Brain microvascular endothelial cell (primary cell): Measurements from ENCODE around the gene STK11.

Source experiments
- DNase-seq: peaks from one replicate; pipeline ENCODE4 v3.0.0-alpha.2; 2020
- H3K27ac ChIP-seq: fragments of 250-450 bp; sonication (Bioruptor Pico); 2 replicates; pipeline ENCODE4 v1.5.1; 2020; ENCODE audit warnings: mild to moderate bottlenecking, moderate library complexity
- H3K27me3 ChIP-seq: fragments of 250-450 bp; sonication (Bioruptor Pico); replicated peaks from 2 replicates; pipeline ENCODE4 v1.5.1; 2020; ENCODE audit warnings: mild to moderate bottlenecking
- H3K36me3 ChIP-seq: fragments of 250-450 bp; sonication (Bioruptor Pico); replicated peaks from 2 replicates; pipeline ENCODE4 v1.5.1; 2020; ENCODE audit warnings: mild to moderate bottlenecking
- H3K4me3 ChIP-seq: 2 replicates; pipeline ENCODE4 v1.5.1; 2011; ENCODE audit warnings: low read depth, mild to moderate bottlenecking, control low read depth, low read length, moderate library complexity
- CTCF ChIP-seq: IDR thresholded peaks from 2 replicates; pipeline ENCODE4 v1.5.1; 2011; ENCODE audit warnings: low read depth, mild to moderate bottlenecking, moderate library complexity, low read length, control low read depth, inconsistent platforms; ENCODE audit errors: missing control alignments
- in situ Hi-C: cut with HindIII; loops from 2 replicates; pipeline ENCODE4 v1.10.0; 2017; ENCODE audit warnings: low sequenced_read_pairs, low pct_ligation_motif_present

Gene STK11

GRCh38 chr19:1205114-1206099 lies at the start of gene STK11:
Gene STK11 (plus strand): TSS chr19:1205778. CDS start chr19:1206914, 1,136 bp downstream.
- H3K27ac ChIP-seq, result peak within 1 kb of the TSS; percentile 28
- peak; percentile 96 for DNase-seq
- H3K27me3 ChIP-seq, result no peaks in the 10 kb centered on the region
- TF ChIP-seq CTCF, result no peak
- in situ Hi-C loops, result no loop called here
- H3K36me3 ChIP-seq, result peaks cover 3% of the 10 kb centered on the region
- peak within 1 kb of the TSS; percentile 70 for H3K4me3 ChIP-seq

GRCh38 chr19:1156305-1156801 lies 49.2 kb upstream of the STK11 start:
- Histone ChIP-seq H3K27ac (no peak overlapping the region), H3K36me3 (peaks cover 15% of the 10 kb centered on the region), H3K4me3 (no peak overlapping the region), H3K27me3 (no peaks in the 10 kb centered on the region)
- DNase-seq, result no peak
- TF ChIP-seq CTCF, result no peak
- in situ Hi-C loops, result no loop called here

GRCh38 chr19:1156830-1157615 lies 48.6 kb upstream of the STK11 start:
- no peak for DNase-seq
- H3K27me3 ChIP-seq, result no peaks in the 10 kb centered on the region
- H3K36me3 ChIP-seq, result peaks cover 9% of the 10 kb centered on the region
- no peak overlapping the region for H3K4me3 ChIP-seq
- no peak for TF ChIP-seq CTCF
- no peak overlapping the region for H3K27ac ChIP-seq
- in situ Hi-C loops, result no loop called here

- Histone ChIP-seq H3K27ac (no peak overlapping the region), H3K36me3 (peaks cover 5% of the 10 kb centered on the region), H3K4me3 (no peak overlapping the region), H3K27me3 (no peaks in the 10 kb centered on the region)
- no peak for TF ChIP-seq CTCF
- in situ Hi-C loops, result no loop called here
- DNase-seq, result no peak
These were observed 47.4 kb upstream of the STK11 start for GRCh38 chr19:1157931-1158884.

GRCh38 chr19:1158885-1159448 lies 46.6 kb upstream of the STK11 start:
- H3K27me3 ChIP-seq, result no peaks in the 10 kb centered on the region
- no peak for DNase-seq
- in situ Hi-C loops, result no loop called here
- TF ChIP-seq CTCF, result no peak
- H3K36me3 ChIP-seq, result no peaks in the 10 kb centered on the region
- H3K27ac ChIP-seq, result no peak overlapping the region
- no peak overlapping the region for H3K4me3 ChIP-seq
